ENCODE results near the gene NRDC.

NRDC gene

DNA sequence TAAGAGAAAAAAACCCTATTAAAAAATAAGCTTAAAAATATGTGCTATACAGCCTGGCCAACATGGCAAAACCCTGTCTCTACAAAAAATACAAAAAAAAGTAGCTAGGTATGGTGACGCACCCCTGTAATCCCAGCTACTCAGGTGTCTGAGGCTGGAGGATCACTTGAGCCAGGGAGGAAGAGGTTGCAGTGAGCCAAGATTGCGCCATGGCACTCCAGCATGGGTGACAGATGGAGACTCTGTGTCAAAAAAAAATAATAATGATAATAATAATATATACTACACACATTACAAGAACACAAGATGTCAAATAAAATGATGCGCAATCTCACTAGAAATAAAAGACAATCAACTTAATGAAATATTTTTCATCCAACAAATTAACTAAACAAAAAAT, 22.9 kb downstream of the NRDC start (continued):
- TF ChIP-seq ZNF169 (tag by site-specific recombination; IDR thresholded peaks at IDR 0.05) (no peak), ZSCAN23 (tag by site-specific recombination; IDR thresholded peaks at IDR 0.05) (no peak), SETDB1 (IDR thresholded peaks at IDR 0.05; ENCODE audit: insufficient read length, low read length) (no peak), TRIM28 (IDR thresholded peaks at IDR 0.05; ENCODE audit: borderline replicate concordance, low read length) (no peak), KLF10 (tag by site-specific recombination; IDR thresholded peaks at IDR 0.05) (no peak), SP3 (tag by site-specific recombination; IDR thresholded peaks at IDR 0.05) (no peak), ZNF211 (tag by site-specific recombination; IDR thresholded peaks at IDR 0.05; ENCODE audit: low read depth) (no peak)
- TF ChIP-seq, protein P1, sequence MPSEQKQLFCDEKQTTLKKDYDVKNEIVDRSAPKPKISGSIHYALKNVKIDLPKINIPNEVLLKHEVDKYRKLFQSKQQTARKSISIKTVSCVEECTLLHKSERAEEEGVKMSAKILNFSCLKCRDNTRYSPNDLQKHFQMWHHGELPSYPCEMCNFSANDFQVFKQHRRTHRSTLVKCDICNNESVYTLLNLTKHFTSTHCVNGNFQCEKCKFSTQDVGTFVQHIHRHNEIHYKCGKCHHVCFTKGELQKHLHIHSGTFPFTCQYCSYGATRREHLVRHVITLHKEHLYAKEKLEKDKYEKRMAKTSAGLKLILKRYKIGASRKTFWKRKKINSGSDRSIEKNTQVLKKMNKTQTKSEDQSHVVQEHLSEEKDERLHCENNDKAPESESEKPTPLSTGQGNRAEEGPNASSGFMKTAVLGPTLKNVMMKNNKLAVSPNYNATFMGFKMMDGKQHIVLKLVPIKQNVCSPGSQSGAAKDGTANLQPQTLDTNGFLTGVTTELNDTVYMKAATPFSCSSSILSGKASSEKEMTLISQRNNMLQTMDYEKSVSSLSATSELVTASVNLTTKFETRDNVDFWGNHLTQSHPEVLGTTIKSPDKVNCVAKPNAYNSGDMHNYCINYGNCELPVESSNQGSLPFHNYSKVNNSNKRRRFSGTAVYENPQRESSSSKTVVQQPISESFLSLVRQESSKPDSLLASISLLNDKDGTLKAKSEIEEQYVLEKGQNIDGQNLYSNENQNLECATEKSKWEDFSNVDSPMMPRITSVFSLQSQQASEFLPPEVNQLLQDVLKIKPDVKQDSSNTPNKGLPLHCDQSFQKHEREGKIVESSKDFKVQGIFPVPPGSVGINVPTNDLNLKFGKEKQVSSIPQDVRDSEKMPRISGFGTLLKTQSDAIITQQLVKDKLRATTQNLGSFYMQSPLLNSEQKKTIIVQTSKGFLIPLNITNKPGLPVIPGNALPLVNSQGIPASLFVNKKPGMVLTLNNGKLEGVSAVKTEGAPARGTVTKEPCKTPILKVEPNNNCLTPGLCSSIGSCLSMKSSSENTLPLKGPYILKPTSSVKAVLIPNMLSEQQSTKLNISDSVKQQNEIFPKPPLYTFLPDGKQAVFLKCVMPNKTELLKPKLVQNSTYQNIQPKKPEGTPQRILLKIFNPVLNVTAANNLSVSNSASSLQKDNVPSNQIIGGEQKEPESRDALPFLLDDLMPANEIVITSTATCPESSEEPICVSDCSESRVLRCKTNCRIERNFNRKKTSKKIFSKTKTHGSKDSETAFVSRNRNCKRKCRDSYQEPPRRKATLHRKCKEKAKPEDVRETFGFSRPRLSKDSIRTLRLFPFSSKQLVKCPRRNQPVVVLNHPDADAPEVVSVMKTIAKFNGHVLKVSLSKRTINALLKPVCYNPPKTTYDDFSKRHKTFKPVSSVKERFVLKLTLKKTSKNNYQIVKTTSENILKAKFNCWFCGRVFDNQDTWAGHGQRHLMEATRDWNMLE (tag by site-specific recombination; conservative IDR thresholded peaks at IDR 0.05; ENCODE audit: low read depth): no peak

DNA sequence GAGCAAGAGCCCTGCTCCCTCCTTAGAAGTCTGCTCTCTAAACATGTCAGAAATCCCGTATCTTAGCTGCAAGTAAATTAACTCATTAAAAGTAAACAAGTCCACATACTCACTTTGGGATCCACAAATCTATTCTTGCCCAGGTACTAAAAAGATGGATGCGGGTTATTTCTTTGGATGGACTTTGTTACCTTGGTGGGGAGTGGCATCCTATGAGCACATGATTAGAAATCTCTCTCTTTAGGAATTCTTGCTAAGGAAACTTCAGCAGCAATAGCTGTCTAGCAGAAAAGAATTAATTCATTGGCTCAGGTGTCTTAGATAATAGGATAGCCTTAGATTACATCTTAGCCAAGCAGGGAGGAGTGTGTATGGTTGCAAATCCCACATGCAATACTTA, 25.2 kb downstream of the NRDC start:
- no peak overlapping the region for H3K27ac ChIP-seq (ENCODE audit: extremely low read depth, low read depth, low read length)
- H3K4me3 ChIP-seq (ENCODE audit: low read depth, low read length): no peak overlapping the region
- H3K36me3 ChIP-seq (ENCODE audit: control insufficient read depth in 2 of 2, insufficient read depth in 1 of 2, low read length in 2 of 2): peaks cover 0 to 11% of the 10 kb centered on the region in 2 experiments; a peak in 1 of 3 replicates
- CTCF ChIA-PET: interaction anchor here (0.7 kb wide), 2 partner anchors 23 kb away, joined by 3 read pairs; no protein-coding TSS in a partner anchor
- H3K9me3 ChIP-seq (ENCODE audit: control insufficient read depth, insufficient read depth, low read depth, low read length): no peaks in the 10 kb centered on the region
- TF ChIP-seq ZNF202 (tag by site-specific recombination; IDR thresholded peaks at IDR 0.05; ENCODE audit: borderline replicate concordance) (no peak), ZNF391 (tag by site-specific recombination; IDR thresholded peaks at IDR 0.05; ENCODE audit: borderline replicate concordance, low read depth) (no peak), ZNF600 (tag by site-specific recombination; IDR thresholded peaks at IDR 0.05) (no peak), ZNF624 (tag by site-specific recombination; IDR thresholded peaks at IDR 0.05) (no peak), ZNF221 (tag by site-specific recombination; IDR thresholded peaks at IDR 0.05; ENCODE audit: borderline replicate concordance) (no peak), ZNF311 (tag by site-specific recombination; IDR thresholded peaks at IDR 0.05; ENCODE audit: borderline replicate concordance) (no peak), ZNF16 (tag by site-specific recombination; IDR thresholded peaks at IDR 0.05; ENCODE audit: low read depth) (no peak), FEZF1 (tag by site-specific recombination; IDR thresholded peaks at IDR 0.05) (no peak), ZNF549 (tag by site-specific recombination; IDR thresholded peaks at IDR 0.05) (no peak)
- TF ChIP-seq, protein P2, sequence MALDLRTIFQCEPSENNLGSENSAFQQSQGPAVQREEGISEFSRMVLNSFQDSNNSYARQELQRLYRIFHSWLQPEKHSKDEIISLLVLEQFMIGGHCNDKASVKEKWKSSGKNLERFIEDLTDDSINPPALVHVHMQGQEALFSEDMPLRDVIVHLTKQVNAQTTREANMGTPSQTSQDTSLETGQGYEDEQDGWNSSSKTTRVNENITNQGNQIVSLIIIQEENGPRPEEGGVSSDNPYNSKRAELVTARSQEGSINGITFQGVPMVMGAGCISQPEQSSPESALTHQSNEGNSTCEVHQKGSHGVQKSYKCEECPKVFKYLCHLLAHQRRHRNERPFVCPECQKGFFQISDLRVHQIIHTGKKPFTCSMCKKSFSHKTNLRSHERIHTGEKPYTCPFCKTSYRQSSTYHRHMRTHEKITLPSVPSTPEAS (tag by site-specific recombination; IDR thresholded peaks at IDR 0.05): no peak
- TF ChIP-seq, protein P3, sequence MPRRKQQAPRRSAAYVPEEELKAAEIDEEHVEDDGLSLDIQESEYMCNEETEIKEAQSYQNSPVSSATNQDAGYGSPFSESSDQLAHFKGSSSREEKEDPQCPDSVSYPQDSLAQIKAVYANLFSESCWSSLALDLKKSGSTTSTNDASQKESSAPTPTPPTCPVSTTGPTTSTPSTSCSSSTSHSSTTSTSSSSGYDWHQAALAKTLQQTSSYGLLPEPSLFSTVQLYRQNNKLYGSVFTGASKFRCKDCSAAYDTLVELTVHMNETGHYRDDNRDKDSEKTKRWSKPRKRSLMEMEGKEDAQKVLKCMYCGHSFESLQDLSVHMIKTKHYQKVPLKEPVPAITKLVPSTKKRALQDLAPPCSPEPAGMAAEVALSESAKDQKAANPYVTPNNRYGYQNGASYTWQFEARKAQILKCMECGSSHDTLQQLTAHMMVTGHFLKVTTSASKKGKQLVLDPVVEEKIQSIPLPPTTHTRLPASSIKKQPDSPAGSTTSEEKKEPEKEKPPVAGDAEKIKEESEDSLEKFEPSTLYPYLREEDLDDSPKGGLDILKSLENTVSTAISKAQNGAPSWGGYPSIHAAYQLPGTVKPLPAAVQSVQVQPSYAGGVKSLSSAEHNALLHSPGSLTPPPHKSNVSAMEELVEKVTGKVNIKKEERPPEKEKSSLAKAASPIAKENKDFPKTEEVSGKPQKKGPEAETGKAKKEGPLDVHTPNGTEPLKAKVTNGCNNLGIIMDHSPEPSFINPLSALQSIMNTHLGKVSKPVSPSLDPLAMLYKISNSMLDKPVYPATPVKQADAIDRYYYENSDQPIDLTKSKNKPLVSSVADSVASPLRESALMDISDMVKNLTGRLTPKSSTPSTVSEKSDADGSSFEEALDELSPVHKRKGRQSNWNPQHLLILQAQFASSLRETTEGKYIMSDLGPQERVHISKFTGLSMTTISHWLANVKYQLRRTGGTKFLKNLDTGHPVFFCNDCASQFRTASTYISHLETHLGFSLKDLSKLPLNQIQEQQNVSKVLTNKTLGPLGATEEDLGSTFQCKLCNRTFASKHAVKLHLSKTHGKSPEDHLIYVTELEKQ (tag by site-specific recombination; IDR thresholded peaks at IDR 0.05; ENCODE audit: borderline replicate concordance): no peak
- TF ChIP-seq, protein P4, sequence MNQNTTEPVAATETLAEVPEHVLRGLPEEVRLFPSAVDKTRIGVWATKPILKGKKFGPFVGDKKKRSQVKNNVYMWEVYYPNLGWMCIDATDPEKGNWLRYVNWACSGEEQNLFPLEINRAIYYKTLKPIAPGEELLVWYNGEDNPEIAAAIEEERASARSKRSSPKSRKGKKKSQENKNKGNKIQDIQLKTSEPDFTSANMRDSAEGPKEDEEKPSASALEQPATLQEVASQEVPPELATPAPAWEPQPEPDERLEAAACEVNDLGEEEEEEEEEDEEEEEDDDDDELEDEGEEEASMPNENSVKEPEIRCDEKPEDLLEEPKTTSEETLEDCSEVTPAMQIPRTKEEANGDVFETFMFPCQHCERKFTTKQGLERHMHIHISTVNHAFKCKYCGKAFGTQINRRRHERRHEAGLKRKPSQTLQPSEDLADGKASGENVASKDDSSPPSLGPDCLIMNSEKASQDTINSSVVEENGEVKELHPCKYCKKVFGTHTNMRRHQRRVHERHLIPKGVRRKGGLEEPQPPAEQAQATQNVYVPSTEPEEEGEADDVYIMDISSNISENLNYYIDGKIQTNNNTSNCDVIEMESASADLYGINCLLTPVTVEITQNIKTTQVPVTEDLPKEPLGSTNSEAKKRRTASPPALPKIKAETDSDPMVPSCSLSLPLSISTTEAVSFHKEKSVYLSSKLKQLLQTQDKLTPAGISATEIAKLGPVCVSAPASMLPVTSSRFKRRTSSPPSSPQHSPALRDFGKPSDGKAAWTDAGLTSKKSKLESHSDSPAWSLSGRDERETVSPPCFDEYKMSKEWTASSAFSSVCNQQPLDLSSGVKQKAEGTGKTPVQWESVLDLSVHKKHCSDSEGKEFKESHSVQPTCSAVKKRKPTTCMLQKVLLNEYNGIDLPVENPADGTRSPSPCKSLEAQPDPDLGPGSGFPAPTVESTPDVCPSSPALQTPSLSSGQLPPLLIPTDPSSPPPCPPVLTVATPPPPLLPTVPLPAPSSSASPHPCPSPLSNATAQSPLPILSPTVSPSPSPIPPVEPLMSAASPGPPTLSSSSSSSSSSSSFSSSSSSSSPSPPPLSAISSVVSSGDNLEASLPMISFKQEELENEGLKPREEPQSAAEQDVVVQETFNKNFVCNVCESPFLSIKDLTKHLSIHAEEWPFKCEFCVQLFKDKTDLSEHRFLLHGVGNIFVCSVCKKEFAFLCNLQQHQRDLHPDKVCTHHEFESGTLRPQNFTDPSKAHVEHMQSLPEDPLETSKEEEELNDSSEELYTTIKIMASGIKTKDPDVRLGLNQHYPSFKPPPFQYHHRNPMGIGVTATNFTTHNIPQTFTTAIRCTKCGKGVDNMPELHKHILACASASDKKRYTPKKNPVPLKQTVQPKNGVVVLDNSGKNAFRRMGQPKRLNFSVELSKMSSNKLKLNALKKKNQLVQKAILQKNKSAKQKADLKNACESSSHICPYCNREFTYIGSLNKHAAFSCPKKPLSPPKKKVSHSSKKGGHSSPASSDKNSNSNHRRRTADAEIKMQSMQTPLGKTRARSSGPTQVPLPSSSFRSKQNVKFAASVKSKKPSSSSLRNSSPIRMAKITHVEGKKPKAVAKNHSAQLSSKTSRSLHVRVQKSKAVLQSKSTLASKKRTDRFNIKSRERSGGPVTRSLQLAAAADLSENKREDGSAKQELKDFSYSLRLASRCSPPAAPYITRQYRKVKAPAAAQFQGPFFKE (tag by site-specific recombination; IDR thresholded peaks at IDR 0.05; ENCODE audit: borderline replicate concordance): no peak
- POLR2A ChIA-PET: no interaction called here
- H3K4me1 ChIP-seq (ENCODE audit: control insufficient read depth, insufficient read depth, low read length): no peaks in the 10 kb centered on the region; the same call in none of the 2 replicates
